Stimulated activated CD4-positive, alpha-beta T cell treated with anti-CD3 and anti-CD28 coated beads, Interleukin-1b, Interleukin-23, amount 100 ng/mL, for 1 hour (primary cell): ENCODE results near the gene ATG14.
"Not testable (repeated sequence)": the region's sequence is repeated elsewhere in the genome, so short reads cannot be mapped to it uniquely, and the experiment has no call there.

ENCODE experiments used
- DNase-seq, 2 donors: peaks; one replicate each; pipeline ENCODE4 v3.0.0-alpha.2; 2020; ENCODE audit warnings: low read depth in 2 of 2

ATG14 gene

GRCh38 chr14:55411426-55412389 lies at the start of gene ATG14:
TSS of gene ATG14 (minus strand) at chr14:55411830. CDS start at chr14:55411822, 8 bp downstream.
- DNase-seq = peak; percentile 41 to 53

GRCh38 chr14:55458800-55459515 lies 47.3 kb upstream of the ATG14 start:
- no peak for DNase-seq

- no peak for DNase-seq
These were observed 45.9 kb upstream of the ATG14 start for GRCh38 chr14:55457496-55457895.

GRCh38 chr14:55456411-55456810 lies 44.8 kb upstream of the ATG14 start:
- not testable (repeated sequence) for DNase-seq

- no peak for DNase-seq
These were observed 42.8 kb upstream of the ATG14 start for GRCh38 chr14:55454264-55455002.

- DNase-seq = no peak
These were observed 40.3 kb upstream of the ATG14 start for GRCh38 chr14:55451950-55452349.

- no peak for DNase-seq
These were observed 39.8 kb upstream of the ATG14 start for GRCh38 chr14:55451398-55451797.

GRCh38 chr14:55450987-55451386 lies 39.4 kb upstream of the ATG14 start:
- no peak for DNase-seq

- DNase-seq = no peak
These were observed 38.9 kb upstream of the ATG14 start for GRCh38 chr14:55450539-55450938.

- no peak for DNase-seq
These were observed 38.5 kb upstream of the ATG14 start for GRCh38 chr14:55450124-55450523.

- DNase-seq = no peak
These were observed 37.5 kb upstream of the ATG14 start for GRCh38 chr14:55449116-55449515.

GRCh38 chr14:55448141-55448614 lies 36.5 kb upstream of the ATG14 start:
- no peak for DNase-seq

GRCh38 chr14:55446833-55447232 lies 35.2 kb upstream of the ATG14 start:
- DNase-seq = no peak

GRCh38 chr14:55446127-55446736 lies 34.6 kb upstream of the ATG14 start:
- DNase-seq = peak; percentile 15

GRCh38 chr14:55441286-55441685 lies 29.7 kb upstream of the ATG14 start:
- DNase-seq = no peak

GRCh38 chr14:55440385-55440784 lies 28.8 kb upstream of the ATG14 start, which contains the start of gene TBPL2:
TSS of gene TBPL2 (minus strand) at chr14:55440616. CDS start at chr14:55440449, 167 bp downstream.
- DNase-seq = no peak

GRCh38 chr14:55438066-55438683 lies 26.5 kb upstream of the ATG14 start:
- DNase-seq = no peak

- DNase-seq = no peak
These were observed 25.3 kb upstream of the ATG14 start for GRCh38 chr14:55436931-55437330.

- DNase-seq = no peak
These were observed 24.9 kb upstream of the ATG14 start for GRCh38 chr14:55436519-55436918.

- no peak for DNase-seq
These were observed 23.2 kb upstream of the ATG14 start for GRCh38 chr14:55434805-55435174.
